ENCODE data around the gene GIMAP2.

GRCh38 chr7:150719960-150720891, 34.7 kb downstream of the GIMAP2 start:
- TF ChIP-seq, protein P1, sequence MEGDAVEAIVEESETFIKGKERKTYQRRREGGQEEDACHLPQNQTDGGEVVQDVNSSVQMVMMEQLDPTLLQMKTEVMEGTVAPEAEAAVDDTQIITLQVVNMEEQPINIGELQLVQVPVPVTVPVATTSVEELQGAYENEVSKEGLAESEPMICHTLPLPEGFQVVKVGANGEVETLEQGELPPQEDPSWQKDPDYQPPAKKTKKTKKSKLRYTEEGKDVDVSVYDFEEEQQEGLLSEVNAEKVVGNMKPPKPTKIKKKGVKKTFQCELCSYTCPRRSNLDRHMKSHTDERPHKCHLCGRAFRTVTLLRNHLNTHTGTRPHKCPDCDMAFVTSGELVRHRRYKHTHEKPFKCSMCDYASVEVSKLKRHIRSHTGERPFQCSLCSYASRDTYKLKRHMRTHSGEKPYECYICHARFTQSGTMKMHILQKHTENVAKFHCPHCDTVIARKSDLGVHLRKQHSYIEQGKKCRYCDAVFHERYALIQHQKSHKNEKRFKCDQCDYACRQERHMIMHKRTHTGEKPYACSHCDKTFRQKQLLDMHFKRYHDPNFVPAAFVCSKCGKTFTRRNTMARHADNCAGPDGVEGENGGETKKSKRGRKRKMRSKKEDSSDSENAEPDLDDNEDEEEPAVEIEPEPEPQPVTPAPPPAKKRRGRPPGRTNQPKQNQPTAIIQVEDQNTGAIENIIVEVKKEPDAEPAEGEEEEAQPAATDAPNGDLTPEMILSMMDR (IDR thresholded peaks at IDR 0.05): no peak
- TF ChIP-seq POLR2AphosphoS5 (IDR thresholded peaks at IDR 0.05) (no peak), POLR2A (IDR thresholded peaks at IDR 0.05) (no peak)
